RWPE2 (cell line): ENCODE measurements around the gene POC1B.

ENCODE experiments used
- ATAC-seq: fragments of 200-7000 bp; cut with Tn5 transposase; 3 replicates; pipeline ENCODE4 v1.9.1; 2021; ENCODE audit warnings: low read depth
- DNase-seq: peaks from one replicate; pipeline ENCODE4 v3.0.0-alpha.2; 2020; ENCODE audit warnings: low spot score
- H3K27ac ChIP-seq: fragments of 450-650 bp; 2 replicates; pipeline ENCODE4 v1.5.1; 2017; ENCODE audit warnings: mild to moderate bottlenecking; ENCODE audit not compliant: poor library complexity, severe bottlenecking
- H3K27me3 ChIP-seq: fragments of 250-450 bp; sonication (Bioruptor Pico); 2 replicates; pipeline ENCODE4 v1.5.1; 2021; ENCODE audit warnings: mild to moderate bottlenecking, moderate library complexity; ENCODE audit not compliant: insufficient read depth, poor library complexity, severe bottlenecking
- H3K36me3 ChIP-seq: fragments of 250-450 bp; sonication (Bioruptor Pico); 2 replicates; pipeline ENCODE4 v1.5.1; 2020; ENCODE audit warnings: low read depth, mild to moderate bottlenecking, moderate library complexity
- H3K4me1 ChIP-seq: fragments of 250-450 bp; sonication (Bioruptor Pico); 2 replicates; pipeline ENCODE4 v1.5.1; 2021; ENCODE audit warnings: mild to moderate bottlenecking, moderate library complexity; ENCODE audit not compliant: insufficient read depth, poor library complexity, severe bottlenecking
- H3K4me3 ChIP-seq: fragments of 250-450 bp; sonication (Bioruptor Pico); 2 replicates; pipeline ENCODE4 v1.5.1; 2021; ENCODE audit warnings: mild to moderate bottlenecking, moderate library complexity; ENCODE audit not compliant: severe bottlenecking
- H3K9me3 ChIP-seq: fragments of 250-450 bp; sonication (Bioruptor Pico); 2 replicates; pipeline ENCODE4 v1.5.1; 2021; ENCODE audit warnings: mild to moderate bottlenecking, moderate library complexity; ENCODE audit not compliant: severe bottlenecking
- CTCF ChIP-seq: fragments of 450-650 bp; IDR thresholded peaks from one replicate; pipeline ENCODE4 v1.5.1; 2017; ENCODE audit warnings: mild to moderate bottlenecking, moderate library complexity; ENCODE audit not compliant: poor library complexity, severe bottlenecking

POC1B gene

GRCh38 chr12:89571491-89572195, 45.8 kb upstream of the POC1B start:
- ATAC-seq (peak; percentile 37; the same call in 2 of the 3 replicates), DNase-seq (no peak)
- Histone ChIP-seq H3K27ac (no peak overlapping the region), H3K9me3 (no peaks in the 10 kb centered on the region), H3K27me3 (no peaks in the 10 kb centered on the region), H3K4me3 (no peak overlapping the region), H3K4me1 (peaks cover 6% of the 10 kb centered on the region), H3K36me3 (no peaks in the 10 kb centered on the region)
- TF ChIP-seq CTCF, result no peak

DNA sequence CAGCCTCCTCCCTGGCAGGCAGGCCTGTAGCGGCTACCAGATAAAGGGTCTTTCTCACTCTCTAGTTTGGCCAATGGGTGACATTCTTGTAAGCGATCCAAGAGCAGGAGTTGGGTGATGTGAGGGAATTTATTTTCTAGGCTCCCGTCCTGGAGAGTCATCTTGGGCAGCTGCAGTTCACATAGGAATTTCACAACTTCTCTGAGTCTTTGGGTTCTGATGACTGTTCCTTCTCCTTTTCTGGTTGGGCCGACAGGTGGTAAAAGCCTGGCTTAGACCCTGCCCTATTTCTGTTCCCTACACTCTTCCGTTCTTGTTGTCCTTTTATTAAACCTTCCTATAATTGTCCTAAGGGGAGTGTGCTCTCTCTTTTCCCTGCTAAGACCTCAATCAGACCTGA, 42.6 kb upstream of the POC1B start:
- H3K27me3 ChIP-seq, result no peaks in the 10 kb centered on the region
- ATAC-seq (no peak), DNase-seq (no peak)
- H3K4me1 ChIP-seq, result peaks cover 6% of the 10 kb centered on the region
- H3K27ac ChIP-seq, result peak overlapping the region; percentile 17
- H3K36me3 ChIP-seq, result no peaks in the 10 kb centered on the region
- no peaks in the 10 kb centered on the region for H3K9me3 ChIP-seq
- H3K4me3 ChIP-seq, result no peak overlapping the region
- TF ChIP-seq CTCF, result no peak

DNA sequence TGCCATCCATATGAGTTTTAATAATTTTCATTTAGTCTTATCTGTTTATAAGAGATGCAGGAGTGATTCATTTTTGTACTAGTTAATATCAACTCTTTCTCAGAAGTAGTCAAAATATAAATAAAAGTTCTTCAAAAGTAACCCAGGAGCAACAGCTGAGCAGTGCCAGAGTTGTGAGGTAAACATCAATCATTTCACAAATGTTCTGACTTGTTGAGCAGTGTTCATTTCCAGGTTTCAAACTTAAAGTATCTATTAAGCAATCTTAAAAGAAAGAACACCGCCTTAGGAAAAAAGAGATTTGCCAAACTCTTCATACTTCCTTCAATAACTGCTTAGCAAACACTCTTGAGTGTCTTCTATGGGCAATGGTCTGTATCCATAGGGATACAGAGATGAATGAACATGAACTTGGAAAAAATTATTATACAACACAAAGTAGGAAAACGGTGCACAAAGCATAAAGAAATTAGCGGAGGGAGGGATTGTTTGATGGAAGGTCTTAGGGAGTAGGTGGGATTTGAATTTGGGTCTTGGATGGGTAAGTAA, 41.9 kb upstream of the POC1B start:
- no peak for TF ChIP-seq CTCF
- Histone ChIP-seq H3K27ac (peak overlapping the region; percentile 17), H3K4me3 (no peak overlapping the region), H3K9me3 (no peaks in the 10 kb centered on the region), H3K27me3 (no peaks in the 10 kb centered on the region), H3K4me1 (peaks cover 6% of the 10 kb centered on the region), H3K36me3 (no peaks in the 10 kb centered on the region)
- DNase-seq (no peak), ATAC-seq (peak; percentile 54)

GRCh38 chr12:89566615-89567014, 40.8 kb upstream of the POC1B start:
- 0 out of 3 replicates have a peak, but pooled peaks have one; percentile 23 for ATAC-seq
- peaks cover 6% of the 10 kb centered on the region for H3K4me1 ChIP-seq
- H3K4me3 ChIP-seq, result no peak overlapping the region
- no peaks in the 10 kb centered on the region for H3K27me3 ChIP-seq
- no peaks in the 10 kb centered on the region for H3K36me3 ChIP-seq
- no peak overlapping the region for H3K27ac ChIP-seq
- TF ChIP-seq CTCF, result no peak
- no peaks in the 10 kb centered on the region for H3K9me3 ChIP-seq
- no peak for DNase-seq

DNA sequence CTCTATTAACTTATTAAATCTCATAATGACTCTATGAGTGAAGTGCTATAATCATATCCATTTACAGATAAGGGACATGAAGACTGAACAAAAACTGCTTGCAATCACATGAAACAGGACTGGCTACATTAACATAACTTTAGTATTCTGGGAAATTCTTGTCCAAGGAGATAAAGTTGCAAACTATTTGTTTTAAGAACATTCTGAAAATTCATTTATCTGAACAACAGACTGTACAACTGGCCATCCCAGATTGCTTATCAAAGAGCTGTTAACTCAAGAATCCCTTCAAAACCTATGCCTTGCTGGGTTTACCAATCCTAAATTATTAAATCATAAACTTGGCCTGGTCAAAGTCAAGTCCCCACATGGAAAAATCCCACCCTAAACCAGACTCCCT, 39.2 kb upstream of the POC1B start:
- no peak for ATAC-seq
- Histone ChIP-seq H3K36me3 (no peaks in the 10 kb centered on the region), H3K27ac (no peak overlapping the region), H3K4me1 (peaks cover 6% of the 10 kb centered on the region), H3K27me3 (no peaks in the 10 kb centered on the region), H3K4me3 (no peak overlapping the region), H3K9me3 (no peaks in the 10 kb centered on the region)
- TF ChIP-seq CTCF, result no peak
- no peak for DNase-seq
